ENCODE measurements around the gene TRPV6. TPM values are rescaled to one million over a fixed set of nuclear protein-coding genes. Genes with fewer than 3 reads are reported as not detected.

TRPV6 gene
- total and polyA plus RNA-seq, 10 donors: 0.05 to 0.32 (median 0.25) TPM; not detected in 3

DNA sequence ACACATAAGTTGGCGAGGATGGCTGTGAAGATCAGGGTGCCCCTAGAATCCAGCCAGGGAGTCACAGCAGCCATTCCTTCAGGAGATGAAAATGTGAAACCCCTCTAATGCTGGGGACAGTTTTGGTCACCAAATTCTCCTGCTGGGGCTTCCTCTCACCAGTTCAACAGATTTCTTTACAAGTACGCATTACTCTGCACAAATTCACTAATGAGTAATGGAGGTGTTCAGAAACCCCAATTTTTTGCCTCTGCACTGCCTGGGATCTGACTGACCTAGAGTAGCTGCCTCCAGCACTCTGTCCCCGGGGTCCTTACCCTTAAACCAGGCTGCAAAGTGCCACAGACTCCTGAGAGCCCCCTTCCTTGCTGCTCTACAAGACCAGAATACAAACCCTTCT lies 31.9 kb upstream of the TRPV6 start:
- no peak for DNase-seq
- no peaks in the 10 kb centered on the region for H3K36me3 ChIP-seq
- no peaks in the 10 kb centered on the region for H3K4me1 ChIP-seq
- no peaks in the 10 kb centered on the region for H3K9me3 ChIP-seq
- WGBS, 5 donors: 81 to 88% (median 83%) methylated on average over 3 of the region's 3 CpGs
- no peak for TF ChIP-seq POLR2A (IDR thresholded peaks at IDR 0.05)
- no peak for TF ChIP-seq CTCF (IDR thresholded peaks at IDR 0.05 in 8 of 11, conservative IDR thresholded peaks at IDR 0.05 in 3 of 11)
- TF ChIP-seq POLR2AphosphoS5 (IDR thresholded peaks at IDR 0.05): no peak
- H3K4me3 ChIP-seq: no peak overlapping the region
- H3K27me3 ChIP-seq (replicated peaks in 1 of 7): peaks cover 0 to 6% (median 0%) of the 10 kb centered on the region in 7 donors
- intact Hi-C loops (cut with DNase I; ENCODE audit: low total_unique reads): no loop called here
- no peak overlapping the region for H3K27ac ChIP-seq

GRCh38 chr7:142916508-142916907 lies 31.0 kb upstream of the TRPV6 start:
- 68 to 76% (median 73%) methylated on average over 2 of the region's 2 CpGs for WGBS, 5 donors

DNA sequence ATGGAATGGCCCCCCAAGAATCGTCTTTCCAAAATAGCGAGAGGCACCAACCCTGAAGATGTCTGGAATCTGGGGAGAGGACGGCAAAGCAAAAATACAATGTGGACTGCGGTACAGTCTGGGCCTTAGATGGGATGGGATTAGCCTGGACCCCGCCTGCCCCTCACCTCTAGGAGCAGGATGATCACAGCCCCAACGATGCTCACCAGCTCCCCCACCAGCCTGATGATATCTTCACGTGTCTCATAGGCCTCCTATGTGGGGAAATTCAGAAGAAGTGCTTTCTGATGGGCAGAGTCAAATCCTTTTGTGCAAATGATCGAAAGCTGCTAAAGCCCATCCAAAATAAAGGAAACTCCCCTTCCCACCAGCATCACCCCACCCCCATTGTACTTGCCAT lies 29.8 kb upstream of the TRPV6 start:
- WGBS, 5 donors: 81 to 93% (median 87%) methylated on average over 7 to 8 of the region's 8 CpGs
- TF ChIP-seq POLR2AphosphoS5 (IDR thresholded peaks at IDR 0.05) (no peak), CTCF (IDR thresholded peaks at IDR 0.05 in 8 of 11, conservative IDR thresholded peaks at IDR 0.05 in 3 of 11) (no peak), POLR2A (IDR thresholded peaks at IDR 0.05) (no peak)
- no peak overlapping the region for H3K4me3 ChIP-seq

More at GRCh38 chr7:142916508-142916907, 31.0 kb upstream of the TRPV6 start:
- H3K9me3 ChIP-seq: no peaks in the 10 kb centered on the region
- no peaks in the 10 kb centered on the region for H3K36me3 ChIP-seq
- H3K4me1 ChIP-seq: no peaks in the 10 kb centered on the region
- no peak for DNase-seq
- H3K27me3 ChIP-seq (replicated peaks in 1 of 7): peaks cover 0 to 7% (median 0%) of the 10 kb centered on the region in 7 donors
- H3K27ac ChIP-seq: no peak overlapping the region
- TF ChIP-seq POLR2A (IDR thresholded peaks at IDR 0.05): no peak
- no peak for TF ChIP-seq POLR2AphosphoS5 (IDR thresholded peaks at IDR 0.05)
- no peak for TF ChIP-seq CTCF (IDR thresholded peaks at IDR 0.05 in 8 of 11, conservative IDR thresholded peaks at IDR 0.05 in 3 of 11)
- H3K4me3 ChIP-seq: no peak overlapping the region
- intact Hi-C loops (cut with DNase I; ENCODE audit: low total_unique reads): no loop called here

GRCh38 chr7:142914121-142914520 lies 28.6 kb upstream of the TRPV6 start:
- WGBS, 5 donors: 29 to 59% (median 46%) methylated on average over 1 of the region's 1 CpG

More for the DNA sequence above, 29.8 kb upstream of the TRPV6 start:
- H3K27me3 ChIP-seq (replicated peaks in 1 of 7): peaks cover 0 to 12% (median 0%) of the 10 kb centered on the region in 7 donors
- intact Hi-C loops (cut with DNase I; ENCODE audit: low total_unique reads): no loop called here
- no peaks in the 10 kb centered on the region for H3K9me3 ChIP-seq
- H3K36me3 ChIP-seq: no peaks in the 10 kb centered on the region
- no peak for DNase-seq
- H3K27ac ChIP-seq: no peak overlapping the region
- peaks cover 0 to 2% (median 0%) of the 10 kb centered on the region in 6 donors for H3K4me1 ChIP-seq

More at GRCh38 chr7:142914121-142914520, 28.6 kb upstream of the TRPV6 start:
- no peaks in the 10 kb centered on the region for H3K36me3 ChIP-seq
- DNase-seq: no peak
- H3K9me3 ChIP-seq: no peaks in the 10 kb centered on the region
- no peak overlapping the region for H3K4me3 ChIP-seq
- intact Hi-C loops (cut with DNase I; ENCODE audit: low total_unique reads): no loop called here
- no peak overlapping the region for H3K27ac ChIP-seq
- peaks cover 0 to 14% (median 0%) of the 10 kb centered on the region in 6 donors for H3K4me1 ChIP-seq
- peaks cover 0 to 11% (median 0%) of the 10 kb centered on the region in 7 donors for H3K27me3 ChIP-seq (replicated peaks in 1 of 7)
- TF ChIP-seq POLR2AphosphoS5 (IDR thresholded peaks at IDR 0.05) (no peak), POLR2A (IDR thresholded peaks at IDR 0.05) (no peak), CTCF (IDR thresholded peaks at IDR 0.05 in 8 of 11, conservative IDR thresholded peaks at IDR 0.05 in 3 of 11) (no peak)
